ENCODE measurements around the gene PDE4D.

DNA sequence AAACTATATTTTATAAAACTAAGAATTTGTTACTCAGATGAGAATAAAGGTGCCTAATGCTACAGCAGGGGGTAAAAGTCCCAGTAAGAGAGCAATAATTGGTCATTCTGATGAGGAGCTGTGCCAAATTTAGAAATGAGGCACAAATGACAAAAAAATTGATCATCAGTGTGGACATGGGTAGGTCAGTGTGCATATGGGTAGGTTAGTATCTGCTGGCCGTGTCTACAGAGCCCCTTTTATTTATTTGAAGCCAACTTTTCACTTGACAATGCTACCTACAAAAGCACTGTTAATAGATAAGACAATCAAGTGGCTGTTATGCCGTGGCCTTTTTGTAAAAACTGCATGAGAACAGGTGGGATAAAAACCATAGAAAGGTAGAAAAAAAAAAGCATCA, 856.1 kb downstream of the PDE4D start:
- TF ChIP-seq TCF7L2 (IDR thresholded peaks at IDR 0.05; ENCODE audit: low read depth, low read length) = no peak
- TF ChIP-seq, protein P1, sequence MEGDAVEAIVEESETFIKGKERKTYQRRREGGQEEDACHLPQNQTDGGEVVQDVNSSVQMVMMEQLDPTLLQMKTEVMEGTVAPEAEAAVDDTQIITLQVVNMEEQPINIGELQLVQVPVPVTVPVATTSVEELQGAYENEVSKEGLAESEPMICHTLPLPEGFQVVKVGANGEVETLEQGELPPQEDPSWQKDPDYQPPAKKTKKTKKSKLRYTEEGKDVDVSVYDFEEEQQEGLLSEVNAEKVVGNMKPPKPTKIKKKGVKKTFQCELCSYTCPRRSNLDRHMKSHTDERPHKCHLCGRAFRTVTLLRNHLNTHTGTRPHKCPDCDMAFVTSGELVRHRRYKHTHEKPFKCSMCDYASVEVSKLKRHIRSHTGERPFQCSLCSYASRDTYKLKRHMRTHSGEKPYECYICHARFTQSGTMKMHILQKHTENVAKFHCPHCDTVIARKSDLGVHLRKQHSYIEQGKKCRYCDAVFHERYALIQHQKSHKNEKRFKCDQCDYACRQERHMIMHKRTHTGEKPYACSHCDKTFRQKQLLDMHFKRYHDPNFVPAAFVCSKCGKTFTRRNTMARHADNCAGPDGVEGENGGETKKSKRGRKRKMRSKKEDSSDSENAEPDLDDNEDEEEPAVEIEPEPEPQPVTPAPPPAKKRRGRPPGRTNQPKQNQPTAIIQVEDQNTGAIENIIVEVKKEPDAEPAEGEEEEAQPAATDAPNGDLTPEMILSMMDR (IDR thresholded peaks at IDR 0.05) = no peak
- no peak for TF ChIP-seq POLR2AphosphoS5 (IDR thresholded peaks at IDR 0.05; ENCODE audit: low read depth, low read length)
- TF ChIP-seq SIN3A (IDR thresholded peaks at IDR 0.05; ENCODE audit: borderline replicate concordance, insufficient read depth, low read depth, low read length) = no peak
